ENCODE results near the gene MBL2.

The MBL2 gene

DNA sequence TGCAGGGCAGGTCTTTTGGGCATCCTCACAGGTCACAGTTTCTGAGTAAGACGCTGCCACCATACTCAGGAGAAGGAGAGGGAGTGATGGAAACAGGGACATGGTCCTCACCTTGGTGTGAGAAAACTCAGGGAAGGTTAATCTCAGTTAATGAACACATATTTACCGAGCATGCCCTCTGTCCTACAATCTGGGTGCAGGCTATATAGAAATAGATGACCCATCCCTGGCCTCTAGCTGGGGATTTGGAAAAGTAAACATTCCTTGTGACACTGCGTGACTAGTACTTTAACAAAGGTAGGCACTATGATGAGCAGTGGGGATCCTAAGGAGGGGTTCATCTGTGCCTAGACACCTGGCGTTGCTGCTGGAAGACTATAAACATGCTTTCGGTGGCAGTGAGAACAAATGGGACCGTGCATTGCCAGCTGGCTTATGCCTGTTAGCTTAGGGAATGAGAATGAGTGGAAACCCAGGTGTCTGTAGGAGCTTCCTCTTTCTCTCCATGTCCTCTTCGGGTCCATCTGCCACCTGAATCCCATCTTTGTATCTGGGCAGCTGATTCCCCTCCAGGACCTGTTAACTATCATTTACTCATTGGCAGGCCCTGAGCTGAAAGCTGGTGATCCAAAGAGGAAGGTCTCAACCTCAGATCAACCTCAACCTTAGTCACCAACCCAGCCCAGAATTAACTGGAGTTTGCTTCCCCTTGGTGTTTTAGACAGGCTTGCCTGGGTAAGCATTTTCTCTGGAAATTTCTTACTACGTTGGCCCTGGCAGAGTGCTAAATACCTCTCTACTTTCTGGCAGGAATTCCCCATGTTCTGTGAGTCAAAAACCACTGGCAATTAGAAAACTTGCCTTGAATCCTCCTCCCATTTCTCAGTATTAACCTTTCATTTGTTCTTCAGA lies 794 bp downstream of the MBL2 start:
- no peak for DNase-seq

DNA sequence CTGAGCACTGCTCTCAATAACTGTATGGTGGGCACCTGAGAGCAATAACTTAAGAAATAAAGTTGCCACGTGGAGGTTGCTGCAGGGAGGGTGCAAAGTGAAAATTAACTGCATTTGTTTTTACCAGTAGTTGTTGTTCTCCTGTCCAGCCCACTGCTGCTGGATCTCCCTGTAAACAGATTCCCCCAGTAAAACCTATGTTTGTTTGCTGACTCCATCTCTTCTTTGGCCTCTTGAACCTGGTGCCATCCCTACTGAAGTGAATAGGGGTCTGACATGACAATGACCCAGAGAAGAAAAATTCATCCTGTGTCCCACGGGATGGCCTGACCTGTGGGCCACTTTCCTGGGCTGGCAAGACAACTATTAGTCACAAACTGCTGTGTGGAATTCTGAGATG lies 1.7 kb downstream of the MBL2 start:
- DNase-seq: no peak

DNA sequence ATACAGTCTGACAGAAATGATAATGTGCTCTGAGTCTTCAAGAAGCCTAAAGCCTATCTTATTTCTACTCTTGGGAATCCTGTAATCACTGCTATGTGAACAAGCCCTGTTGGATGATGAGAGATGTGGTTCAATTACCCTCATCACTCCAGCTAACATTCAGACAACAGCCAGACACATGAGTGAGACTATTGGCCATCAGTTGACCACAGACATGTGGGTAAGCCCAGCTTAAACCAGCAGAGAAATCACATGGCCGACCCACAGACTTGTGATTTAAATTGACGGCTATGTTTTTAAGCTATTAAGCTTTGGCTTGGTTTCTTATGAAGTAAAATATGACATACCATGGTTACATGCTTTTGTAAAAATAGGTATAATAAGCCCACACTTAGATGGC lies 2.6 kb downstream of the MBL2 start:
- DNase-seq: no peak

DNA sequence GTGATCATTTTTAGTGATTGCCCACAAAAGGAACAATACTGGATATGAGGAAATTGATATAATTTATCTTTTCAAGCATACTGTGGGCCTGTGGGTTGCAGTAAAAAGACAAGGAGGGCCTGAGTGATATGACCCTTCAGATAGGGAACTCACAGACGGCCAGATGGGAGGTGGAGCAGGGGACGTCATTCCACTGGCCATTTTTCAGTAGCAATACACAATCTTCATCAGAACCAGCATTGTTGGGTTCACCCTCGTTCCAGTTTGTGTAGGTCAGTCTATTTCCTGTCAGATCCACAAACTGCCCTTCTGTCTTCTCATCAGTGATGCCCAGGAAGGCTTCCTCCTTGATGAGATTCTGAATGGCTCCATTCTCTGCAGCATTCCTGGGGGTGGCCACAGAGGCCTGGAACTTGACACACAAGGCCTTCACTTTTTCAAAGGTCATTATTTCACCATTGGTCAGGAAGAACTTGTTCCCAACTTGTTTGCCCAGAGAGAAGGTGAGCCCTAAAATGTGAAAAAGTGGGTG lies 4.5 kb downstream of the MBL2 start:
- no peak for DNase-seq

DNA sequence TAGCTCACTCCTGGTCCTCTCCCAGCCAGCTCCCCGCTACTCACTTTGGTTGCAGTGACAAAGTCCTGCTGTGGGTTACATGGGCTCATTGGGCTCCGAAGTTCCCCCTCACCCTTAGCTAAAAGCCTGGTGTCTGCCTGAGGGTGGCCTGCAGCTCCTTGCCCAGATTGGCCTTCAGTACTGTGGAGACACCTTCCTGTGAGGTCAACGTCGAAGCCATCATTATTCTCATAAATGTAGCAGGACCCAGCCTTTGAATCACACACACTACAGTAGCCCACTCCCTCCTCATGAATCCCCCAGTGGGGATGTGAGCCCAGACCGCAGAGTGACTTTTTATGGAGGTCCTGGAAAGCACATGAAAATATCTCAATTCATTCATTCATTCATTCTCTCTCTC lies 10.5 kb downstream of the MBL2 start:
- DNase-seq: no peak

DNA sequence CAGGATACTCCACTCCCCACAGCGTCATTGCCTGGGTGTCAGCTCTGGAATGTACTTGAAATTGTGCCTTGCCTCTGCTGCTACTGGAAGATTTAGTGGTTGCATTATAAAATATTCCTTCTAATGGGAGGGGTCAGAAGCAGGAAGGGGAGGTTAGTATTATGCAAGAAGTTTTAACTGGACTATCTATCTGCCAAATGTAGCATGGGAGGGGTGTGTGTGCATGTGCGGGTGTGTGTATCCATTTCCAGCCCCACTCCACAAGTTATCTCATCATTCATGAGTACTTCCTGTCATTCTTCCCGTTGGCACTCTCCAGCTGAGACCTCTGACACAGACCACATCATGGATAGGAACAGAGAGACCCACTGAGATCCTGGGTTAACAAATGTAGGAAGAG lies 13.4 kb downstream of the MBL2 start:
- DNase-seq: no peak

DNA sequence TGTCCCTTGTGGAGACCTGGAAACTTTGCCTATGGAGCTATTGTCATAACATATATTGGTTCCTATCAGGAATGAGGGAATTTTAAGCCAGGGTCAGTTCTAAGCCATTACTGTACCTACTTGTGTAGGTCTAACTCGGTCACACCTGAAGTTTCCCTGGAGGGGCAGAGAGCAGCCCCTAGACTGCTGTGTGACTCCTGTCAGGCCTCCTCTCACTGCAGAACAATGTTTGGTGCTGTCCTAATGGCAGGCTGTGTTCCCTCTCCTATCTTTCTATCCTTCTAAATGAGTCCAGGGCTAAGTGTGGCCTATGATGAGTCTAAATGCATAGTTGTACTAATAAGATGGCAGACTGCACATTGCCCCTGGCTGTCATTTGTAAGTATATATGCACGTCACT lies 14.2 kb downstream of the MBL2 start:
- DNase-seq: no peak

DNA sequence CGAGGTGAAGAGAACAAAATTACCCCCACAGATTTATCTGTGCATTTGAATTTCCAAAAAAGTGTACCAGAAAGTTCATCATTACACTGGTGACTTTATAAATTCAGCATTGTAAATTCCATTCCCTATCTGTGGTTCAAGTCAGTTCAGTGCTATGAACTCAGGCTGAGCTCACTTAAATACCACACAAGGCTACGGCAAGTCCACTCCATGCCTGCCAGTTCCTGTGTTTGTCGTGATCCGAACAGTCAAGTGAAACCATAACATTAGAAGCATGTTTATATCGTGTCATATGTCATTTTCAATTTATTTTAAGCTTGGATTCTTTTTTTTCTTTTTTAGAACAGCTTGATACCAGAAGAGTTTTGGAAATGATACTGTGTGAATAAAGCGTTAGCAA lies 14.8 kb downstream of the MBL2 start:
- DNase-seq: no peak

DNA sequence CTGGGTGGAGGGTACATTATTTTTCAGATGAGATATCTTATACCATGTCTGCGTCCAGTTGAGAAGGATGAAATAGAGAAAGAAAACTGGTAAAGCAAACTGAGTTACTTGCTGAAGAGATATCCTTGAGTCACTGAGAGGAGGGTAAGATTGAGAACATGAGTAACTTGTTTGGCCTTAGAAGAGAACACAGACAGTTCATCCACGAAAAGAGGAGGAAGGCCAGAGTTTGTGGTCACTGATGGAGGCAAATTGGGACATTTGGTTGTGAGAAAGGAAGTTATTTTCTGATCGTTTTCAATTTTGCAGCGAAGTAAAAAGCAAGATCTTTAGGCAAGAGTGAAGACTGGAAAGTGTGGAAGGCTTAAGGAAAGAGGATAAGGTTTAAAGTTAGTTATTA lies 15.6 kb downstream of the MBL2 start:
- peak in 1 of 2 experiments; percentile 19 for DNase-seq

DNA sequence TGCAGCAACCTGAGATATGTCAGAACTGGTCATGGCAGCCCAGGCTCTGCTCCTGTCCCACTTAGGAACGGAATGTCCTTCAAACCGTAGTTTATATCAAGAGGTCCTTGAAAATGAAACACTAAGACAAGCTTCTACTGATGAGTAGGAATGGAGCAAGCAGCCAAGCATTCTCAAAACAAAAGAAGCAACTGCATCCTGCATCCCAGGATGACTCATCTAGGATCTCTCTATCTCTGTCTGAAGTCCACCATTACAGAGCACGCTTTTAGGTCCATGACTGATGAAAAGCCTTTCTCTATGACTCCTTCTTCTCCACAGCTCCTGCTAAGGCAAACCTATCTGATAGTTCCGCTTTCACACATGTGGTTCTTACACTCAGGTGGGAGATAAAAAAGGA lies 16.3 kb downstream of the MBL2 start:
- DNase-seq: no peak

DNA sequence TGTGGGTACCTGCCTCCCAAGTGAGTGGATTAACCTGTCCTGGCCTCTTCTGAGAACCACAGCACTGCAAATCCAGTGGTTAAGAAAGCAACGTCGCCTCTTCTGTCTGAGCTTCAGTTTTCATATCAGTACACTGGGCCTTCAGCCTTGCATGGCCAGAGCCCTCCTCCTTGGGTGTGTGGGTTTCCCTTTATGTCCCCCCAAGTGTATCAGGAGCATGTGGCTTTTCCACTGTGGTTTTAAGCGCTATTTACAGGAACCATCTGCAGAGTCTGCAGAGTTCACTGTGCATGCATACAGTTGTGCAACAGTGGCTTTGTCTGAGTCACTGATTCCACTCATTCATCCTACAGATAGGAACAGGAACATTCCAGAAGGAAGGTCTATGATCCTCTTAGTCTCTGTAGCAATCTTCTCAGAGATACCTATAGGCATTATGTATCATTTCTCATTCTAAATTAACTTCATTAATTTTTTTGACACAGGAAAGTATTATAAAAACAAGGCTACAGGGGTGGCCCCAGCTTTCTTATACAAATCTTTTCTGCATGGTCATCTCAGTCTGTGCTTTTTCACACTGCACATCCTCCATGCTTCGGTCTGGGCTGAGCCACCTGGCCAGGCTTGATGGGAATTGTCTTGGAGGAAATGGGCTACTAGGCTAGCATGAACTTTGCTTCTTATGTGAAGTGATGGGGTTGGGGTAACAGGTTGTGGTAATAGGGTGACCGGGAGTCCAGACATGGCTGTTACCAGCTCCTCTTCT lies 17.1 kb downstream of the MBL2 start:
- peak; percentile 94 to 98 for DNase-seq

DNA sequence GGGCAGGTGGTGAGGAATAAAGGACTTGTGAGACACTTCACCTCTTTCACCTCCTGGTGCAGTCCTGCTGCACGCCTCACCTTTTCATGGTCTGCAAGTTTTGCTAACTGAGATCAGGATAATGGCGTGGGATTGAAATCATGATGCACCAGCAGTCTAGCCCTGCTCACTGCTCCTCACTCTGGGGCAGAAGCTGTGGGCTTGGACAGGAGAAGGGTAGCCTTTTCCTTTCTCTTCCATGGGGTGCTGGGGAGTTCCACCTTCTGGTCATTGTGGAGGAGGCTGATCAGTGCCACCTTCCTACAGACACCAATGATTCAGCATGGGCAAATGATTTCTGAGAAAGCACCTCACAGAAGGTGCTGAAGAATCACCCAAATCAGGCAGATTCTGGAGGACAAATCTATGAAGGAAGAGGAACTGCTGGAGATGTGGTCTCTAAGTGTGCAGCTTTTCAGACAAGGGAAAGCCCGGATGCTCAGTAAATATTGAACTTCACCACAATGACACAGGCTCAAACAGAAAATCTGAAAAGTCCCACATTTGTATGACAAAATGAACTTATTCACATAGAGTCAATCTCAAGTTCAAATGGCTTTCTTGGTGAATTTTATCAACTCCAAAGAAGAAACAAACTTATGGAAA lies 19.7 kb downstream of the MBL2 start:
- peak; percentile 15 to 30 for DNase-seq

DNA sequence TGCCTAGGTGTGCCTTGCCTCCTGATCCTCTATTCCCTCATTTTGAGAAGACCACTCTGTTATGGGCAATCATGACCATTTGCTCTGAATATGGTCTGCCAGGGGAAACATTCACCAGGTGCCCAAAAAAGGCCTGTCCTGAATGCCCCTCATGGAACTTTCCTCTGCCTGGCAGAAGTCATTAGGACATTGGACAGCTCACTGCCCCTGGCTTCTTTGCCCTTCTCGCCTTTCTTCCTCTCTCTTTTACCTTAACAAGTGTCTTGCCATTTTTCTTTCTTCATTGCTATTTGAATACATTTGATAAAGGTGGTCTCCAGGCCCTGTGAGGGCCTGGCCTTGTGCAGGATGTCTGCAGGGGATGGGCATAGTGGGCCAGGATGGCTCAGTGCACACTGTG lies 20.3 kb downstream of the MBL2 start:
- no peak for DNase-seq

DNA sequence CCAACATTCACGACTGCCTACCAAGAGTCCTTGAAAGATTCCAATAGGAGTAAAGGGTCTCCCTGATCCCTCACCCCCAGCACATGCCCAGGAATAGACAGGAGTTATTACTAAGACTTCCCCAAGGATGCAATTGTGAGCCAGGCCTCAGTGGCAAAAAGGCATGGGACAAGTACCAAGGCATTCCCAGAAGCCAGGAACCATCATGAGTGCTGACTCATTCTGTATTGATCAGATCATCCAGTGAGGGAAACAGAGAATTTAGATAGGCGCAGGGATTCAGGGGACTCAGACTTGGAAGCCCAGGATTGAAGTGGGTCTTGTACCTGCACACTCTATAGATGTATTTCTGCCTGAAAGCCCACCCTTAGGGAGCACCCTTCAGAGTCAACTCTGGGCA lies 21.2 kb downstream of the MBL2 start:
- no peak for DNase-seq

DNA sequence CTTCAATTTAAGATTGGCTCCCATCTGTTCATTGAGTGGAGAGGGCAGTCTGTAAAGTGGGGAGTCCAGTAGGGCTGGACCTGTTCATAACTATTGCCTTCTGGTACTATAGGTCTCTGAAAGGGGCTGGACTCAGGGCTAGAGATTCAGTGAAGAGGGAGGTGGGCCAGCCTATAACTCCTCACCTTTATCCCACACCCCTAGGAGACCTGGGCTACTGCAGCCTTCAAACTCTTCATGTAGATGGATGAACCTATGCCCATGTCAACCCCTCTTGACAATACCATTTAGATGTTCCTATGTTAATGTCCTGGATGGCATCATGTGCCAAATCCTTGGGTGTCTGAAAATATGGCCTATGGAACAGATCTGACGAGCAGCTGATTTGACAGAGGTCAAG lies 22.0 kb downstream of the MBL2 start:
- DNase-seq: no peak

DNA sequence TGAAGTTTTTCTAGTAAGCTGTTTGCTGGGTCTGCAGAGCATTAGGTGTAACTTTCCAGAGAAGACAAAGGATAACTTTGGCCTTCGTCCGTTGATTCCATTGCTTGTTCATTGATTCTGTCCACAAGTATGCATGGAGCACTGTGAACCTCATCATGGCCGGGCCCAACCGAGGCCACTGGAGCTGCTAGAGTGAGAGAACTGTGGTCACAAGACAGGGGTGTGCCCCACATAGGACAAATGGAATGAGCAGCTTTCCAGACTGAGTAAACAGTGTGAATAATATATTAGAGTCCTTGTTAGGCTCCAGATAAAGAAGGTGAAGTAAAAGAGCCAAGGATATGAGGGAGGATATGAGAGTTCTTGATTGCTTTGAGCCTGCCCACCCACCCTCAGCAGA lies 24.9 kb downstream of the MBL2 start:
- DNase-seq: no peak

DNA sequence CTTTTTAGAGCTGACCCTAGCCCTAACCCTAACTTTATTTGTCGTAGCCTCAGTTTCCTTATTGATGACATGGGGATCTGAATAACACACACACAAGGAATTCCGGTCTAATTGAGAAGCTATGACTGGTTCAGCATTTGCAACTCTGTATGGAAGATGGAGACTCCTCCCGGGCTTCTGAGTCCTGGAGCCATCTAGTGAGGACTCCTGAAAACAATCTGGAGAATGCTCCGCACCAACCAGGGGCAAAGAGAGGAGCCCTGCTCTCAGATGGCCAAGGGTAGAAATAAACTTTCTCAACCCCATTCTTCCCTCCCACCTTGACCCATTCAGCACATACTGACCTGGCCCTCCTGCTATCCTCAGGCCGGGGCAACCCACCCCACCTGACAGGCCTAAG lies 26.4 kb downstream of the MBL2 start:
- no peak for DNase-seq

DNA sequence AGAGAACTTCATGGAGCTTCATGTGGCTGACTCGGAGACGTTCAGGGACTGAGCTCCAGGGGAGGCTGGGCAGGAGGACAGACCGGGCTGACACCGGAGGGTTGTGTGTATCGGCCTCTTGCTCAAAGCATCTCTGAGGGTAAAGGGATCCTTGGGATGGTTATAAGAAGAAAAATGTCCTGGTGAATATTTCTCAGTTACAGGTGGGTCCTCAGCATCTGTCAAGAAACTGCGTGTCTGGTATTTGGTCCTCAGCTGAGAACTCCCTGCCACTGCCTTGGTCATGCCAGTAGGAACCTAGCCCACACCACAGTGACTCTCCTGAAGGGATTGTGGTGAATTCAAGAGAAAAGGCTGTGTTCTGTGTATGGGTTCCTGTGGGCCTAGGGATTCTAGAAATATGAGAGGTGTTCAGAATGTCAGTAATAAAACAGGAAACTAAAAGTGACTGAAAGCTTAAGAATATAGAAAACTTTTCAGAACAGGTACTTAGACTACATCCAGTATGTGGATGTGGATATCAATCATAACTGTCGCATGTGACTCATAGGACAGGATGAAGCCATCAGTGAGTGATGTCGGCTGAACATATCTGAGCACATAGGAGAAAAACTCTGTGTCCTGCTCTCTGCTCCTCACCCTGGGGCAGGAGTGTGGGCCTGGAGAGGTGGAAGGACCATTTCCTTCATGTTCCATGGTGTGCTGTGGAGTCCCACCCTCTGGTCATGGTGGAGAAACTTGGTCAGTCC lies 28.4 kb downstream of the MBL2 start:
- no peak for DNase-seq

DNA sequence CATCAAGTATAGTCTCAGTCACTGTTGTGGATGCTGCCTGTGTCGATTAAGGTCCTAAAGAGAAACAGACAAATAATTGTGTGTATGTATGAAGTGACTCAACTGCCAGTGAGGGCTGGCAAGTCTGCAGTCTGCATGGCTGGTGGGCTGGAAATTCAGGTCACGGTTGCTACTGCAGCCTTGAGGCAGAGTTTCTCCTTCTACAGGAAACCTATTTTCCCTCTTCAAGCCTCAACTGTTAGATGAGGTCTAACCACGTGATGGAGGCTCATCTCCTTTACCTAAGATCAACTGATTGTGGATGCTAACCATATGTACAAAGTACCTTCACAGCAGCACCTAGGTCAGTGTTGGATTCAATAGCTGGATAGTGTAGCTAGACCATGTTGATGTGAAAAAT lies 29.9 kb downstream of the MBL2 start:
- no peak for DNase-seq

DNA sequence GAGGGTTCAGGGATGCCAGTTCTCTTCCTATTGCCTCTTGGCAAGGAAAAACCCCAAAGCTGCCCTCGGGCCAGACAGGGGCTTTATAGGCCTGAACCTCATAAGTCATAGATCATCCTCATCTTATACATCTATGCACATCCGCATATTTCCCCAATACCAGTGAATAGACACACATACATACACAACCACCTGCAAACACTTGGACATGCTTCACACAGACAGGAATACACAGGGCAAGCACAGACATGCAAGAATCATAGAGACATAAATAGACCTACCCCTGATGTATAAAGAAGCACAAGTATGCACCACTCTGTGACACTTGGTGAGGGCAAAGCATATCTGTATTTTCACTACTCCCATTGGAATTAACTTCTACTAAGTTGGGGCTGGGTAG lies 30.7 kb downstream of the MBL2 start:
- DNase-seq: no peak

DNA sequence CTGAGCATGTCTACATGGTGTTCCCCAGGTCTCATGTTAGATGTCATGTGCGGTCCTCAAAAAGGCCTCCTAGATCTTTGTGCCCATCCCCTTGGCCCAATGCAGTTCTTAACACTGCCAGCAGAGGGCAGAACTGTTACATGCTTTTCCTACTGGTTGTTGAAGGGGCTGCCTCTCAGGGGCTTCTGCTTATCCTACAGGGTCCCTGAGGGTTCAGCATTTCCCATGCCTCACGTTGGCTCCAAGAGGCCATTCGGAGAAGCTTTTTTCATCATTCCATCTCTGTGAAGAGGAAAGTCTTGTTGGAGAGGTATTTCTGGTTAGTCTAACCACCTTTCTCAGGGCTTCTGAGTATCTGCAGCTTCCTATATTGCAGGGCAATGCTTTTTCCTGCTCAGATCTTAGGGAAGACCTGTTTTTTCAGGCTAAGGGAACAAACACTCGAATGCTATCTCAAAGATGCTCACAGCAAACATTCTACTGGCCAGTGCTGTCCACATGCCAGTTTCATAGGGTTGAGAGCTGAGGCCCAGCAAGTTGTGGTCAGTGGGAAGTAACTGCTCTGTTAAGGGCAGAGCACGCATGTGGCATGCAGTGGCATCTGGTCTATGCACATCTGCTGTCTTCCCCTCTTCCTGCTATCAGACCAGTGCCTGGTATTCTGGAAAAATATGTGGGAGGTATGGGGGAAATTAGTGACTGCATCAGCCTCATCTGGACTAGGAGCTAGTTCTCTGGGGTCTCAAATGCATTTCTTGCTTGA lies 31.5 kb downstream of the MBL2 start:
- DNase-seq: peak; percentile 64 to 84

DNA sequence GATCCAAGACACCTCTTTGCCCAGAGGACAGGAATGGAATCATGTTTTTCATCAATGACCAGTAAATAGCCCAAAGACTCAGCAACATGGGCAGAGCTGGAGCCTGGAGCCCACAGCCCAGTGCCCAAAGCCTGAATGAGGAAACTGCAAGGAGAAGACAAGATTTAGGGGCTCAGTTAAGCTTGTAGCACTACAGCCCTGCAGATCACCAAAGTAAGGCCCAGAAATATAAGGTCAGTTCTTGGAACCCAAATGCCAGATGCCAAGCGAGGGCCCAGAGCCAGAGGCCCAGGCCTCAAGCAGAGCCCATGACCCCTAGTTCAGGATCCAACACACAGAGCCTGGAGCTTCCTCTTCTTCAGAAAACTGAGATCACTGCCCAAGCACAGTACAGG lies 32.4 kb downstream of the MBL2 start:
- DNase-seq: no peak

Measured in Kasumi-1 (cell line).